HG03159 (cell line): ENCODE results near the gene KCTD14.
"Not testable (repeated sequence)": the region's sequence is repeated elsewhere in the genome, so short reads cannot be mapped to it uniquely, and the experiment has no call there.

Experiments used
- ATAC-seq: cut with Tn5 transposase; IDR thresholded peaks from one replicate; pipeline ENCODE4 v1.9.1; 2021; ENCODE audit warnings: mild to moderate bottlenecking, moderate library complexity; ENCODE audit not compliant: unreplicated experiment

Gene KCTD14, protein sequence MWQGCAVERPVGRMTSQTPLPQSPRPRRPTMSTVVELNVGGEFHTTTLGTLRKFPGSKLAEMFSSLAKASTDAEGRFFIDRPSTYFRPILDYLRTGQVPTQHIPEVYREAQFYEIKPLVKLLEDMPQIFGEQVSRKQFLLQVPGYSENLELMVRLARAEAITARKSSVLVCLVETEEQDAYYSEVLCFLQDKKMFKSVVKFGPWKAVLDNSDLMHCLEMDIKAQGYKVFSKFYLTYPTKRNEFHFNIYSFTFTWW

GRCh38 chr11:78022397-78023396 lies at the start of gene KCTD14:
KCTD14 (minus strand) TSS chr11:78023276; CDS start chr11:78023249, 27 bp downstream.
- no peak for ATAC-seq

DNA sequence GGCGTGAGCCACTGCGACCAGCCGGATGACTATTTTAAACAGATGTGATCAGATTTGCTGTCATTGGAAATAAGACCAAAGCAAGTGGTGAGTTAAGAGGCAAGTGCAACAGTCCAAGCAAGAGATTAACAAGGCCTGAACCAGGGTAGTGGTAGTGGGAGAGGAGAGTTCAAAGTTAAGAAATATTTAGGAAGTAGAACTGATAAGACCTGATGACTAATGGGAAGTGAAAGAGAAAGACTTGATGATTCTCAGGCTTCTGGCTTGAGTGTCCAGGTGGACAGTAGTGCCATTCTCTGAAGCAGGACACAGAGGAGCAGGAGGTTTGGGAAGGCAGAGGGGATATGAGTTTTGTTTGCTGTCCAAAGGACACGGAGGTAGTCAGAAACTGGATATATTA lies 49.4 kb upstream of the KCTD14 start:
- ATAC-seq = no peak

DNA sequence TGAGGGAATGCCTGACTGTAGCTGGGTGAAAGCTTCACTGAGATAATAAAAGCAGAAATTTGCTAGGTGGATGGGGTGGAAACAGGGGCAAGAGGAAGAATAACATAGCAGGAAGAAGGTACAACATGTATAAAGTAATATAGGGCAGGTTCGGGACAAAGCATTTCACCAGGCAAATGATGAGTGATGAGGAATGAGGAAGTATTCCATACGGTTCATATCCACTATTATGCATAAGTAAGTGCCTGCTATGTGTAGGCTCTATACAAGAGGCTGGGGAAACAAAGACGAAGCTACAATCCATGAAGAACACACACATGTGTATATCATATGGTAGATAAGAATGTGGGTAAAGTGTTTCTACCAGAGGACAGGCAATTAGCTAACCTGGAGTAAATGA lies 48.6 kb upstream of the KCTD14 start:
- ATAC-seq = no peak

- ATAC-seq = no peak
Measured at GRCh38 chr11:78070621-78071020, 47.5 kb upstream of the KCTD14 start.

DNA sequence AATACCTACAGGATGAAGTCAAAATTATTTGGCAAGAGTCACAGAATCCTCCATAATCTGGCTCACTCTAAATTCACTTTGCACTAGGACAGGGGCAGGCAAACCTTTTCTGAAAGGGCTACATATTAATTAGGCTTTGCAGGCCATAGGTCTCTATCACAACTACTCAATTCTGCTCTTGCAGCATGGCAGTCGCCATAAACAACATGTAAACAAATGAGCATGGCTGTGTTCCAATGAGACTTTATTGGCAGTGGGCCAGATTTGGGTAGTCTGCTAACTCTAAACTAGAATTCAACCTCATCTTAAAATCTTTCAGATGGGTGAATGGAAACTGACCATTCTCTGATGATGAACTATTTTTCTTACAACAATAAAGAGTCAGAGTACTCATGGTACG lies 46.4 kb upstream of the KCTD14 start:
- ATAC-seq = no peak

GRCh38 chr11:78067704-78068103 lies 44.6 kb upstream of the KCTD14 start:
- ATAC-seq = no peak

- ATAC-seq = no peak
Measured at GRCh38 chr11:78066471-78066870, 43.4 kb upstream of the KCTD14 start.

DNA sequence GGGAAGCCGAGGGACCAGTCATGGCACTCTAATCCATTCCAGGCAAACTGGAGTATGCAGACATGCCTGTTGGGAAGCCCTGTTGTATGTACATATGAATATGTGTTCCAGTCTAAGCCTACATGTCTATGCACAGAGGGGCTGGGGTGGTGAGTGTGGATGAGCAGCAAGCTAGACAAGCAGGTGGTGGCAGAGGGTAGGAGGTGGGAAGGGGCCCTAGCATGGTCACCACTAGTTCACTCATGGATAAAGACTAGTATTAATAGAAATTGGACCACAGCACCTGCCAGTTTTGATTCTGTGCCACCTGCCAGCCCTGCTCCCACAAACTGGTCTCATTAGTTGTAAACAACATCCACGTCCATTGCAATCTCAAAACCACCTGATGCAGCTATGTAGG lies 42.1 kb upstream of the KCTD14 start:
- no peak for ATAC-seq

GRCh38 chr11:78063440-78064181 lies 40.5 kb upstream of the KCTD14 start, which contains the start of gene THRSP:
THRSP (plus strand) TSS chr11:78063861; CDS start chr11:78063882, 21 bp downstream.
- no peak for ATAC-seq

GRCh38 chr11:78062671-78063070 lies 39.6 kb upstream of the KCTD14 start:
- ATAC-seq = no peak

DNA sequence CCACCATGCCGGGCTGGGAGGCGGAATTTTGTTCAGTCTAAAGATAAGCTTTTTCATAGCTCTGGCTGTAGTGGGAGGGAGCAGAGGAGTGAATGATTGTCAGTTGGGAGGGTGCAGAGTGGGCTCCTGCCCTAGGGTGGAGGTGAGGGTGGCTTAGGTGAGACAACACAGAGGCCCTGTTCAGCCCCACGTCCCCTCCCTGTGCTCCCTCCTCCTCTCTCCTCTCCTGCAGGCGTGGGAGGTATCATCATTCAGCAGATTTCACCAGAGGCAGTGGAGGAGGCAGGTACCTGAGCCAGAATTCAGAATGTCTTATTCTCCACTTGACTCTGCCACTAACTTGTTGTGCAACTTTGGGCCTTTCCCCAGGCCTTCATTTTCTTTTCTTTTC lies 38.8 kb upstream of the KCTD14 start:
- ATAC-seq = no peak

GRCh38 chr11:78061088-78061920 lies 38.2 kb upstream of the KCTD14 start:
- no peak for ATAC-seq

DNA sequence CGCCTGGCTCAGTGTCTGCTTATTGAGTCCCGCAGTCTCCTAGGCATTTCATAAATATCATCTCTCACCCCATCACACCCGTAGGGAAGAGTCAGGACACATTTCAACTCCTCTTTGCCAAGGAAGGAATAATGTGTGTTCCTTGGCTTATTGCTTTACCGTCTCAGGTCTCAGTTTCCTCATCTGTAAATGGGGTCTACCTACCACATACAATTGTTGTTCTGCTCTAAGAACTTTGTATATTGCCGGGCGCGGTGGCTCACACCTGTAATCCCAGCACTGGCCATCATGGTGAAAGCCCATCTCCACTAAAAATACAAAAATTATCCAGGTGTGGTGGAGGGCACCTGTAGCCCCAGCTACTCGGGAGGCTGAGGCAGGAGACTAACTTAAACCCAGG lies 37.5 kb upstream of the KCTD14 start:
- ATAC-seq = no peak

DNA sequence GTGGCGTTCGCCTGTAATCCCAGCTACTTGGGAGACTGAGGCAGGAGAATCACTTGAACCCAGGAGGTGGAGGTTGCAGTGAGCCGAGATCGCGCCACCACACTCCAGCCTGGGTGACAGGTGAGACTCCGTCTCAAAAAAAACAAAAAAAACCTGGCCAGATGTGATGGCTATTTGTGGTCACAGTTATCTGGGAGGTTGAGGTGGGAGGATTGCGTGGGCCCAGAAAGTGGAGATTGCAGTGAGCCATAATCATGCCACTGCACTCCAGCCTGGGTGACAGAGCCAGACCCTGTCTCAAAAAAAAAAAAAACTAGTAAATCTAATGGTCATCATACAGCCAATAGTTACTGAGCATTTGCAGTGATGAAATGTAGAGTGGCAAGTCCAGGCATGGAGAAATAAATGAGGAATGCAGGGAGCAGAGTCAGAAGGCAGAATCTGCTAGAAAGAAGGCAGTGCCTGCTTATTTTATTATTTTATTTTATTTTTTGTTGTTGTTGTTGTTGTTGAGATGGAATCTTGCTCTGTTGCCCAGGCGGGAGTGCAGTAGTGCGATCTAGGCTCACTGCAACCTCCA lies 36.8 kb upstream of the KCTD14 start:
- ATAC-seq = not testable (repeated sequence)

GRCh38 chr11:78057462-78058055 lies 34.5 kb upstream of the KCTD14 start:
- ATAC-seq = no peak

DNA sequence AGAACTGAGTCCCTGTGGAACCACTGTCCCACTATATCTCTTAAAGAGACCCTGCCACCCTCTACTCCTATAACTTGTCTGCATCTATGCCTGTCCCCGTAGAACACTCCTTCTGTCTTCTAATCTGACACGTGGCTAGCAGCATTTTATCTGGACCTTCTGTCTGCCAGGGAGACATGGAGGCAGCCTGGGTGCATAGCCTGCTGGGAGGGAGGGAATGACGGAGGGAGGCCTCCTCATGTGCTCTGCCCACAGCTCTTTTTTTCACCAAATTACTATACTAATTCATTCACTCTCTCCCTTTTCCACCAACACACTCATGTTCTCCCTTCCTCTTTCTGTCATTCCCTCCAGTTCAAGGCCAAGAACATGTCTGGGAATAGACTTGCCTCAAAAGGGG lies 33.0 kb upstream of the KCTD14 start:
- no peak for ATAC-seq

- ATAC-seq = no peak
Measured at GRCh38 chr11:78054971-78055370, 31.9 kb upstream of the KCTD14 start.

DNA sequence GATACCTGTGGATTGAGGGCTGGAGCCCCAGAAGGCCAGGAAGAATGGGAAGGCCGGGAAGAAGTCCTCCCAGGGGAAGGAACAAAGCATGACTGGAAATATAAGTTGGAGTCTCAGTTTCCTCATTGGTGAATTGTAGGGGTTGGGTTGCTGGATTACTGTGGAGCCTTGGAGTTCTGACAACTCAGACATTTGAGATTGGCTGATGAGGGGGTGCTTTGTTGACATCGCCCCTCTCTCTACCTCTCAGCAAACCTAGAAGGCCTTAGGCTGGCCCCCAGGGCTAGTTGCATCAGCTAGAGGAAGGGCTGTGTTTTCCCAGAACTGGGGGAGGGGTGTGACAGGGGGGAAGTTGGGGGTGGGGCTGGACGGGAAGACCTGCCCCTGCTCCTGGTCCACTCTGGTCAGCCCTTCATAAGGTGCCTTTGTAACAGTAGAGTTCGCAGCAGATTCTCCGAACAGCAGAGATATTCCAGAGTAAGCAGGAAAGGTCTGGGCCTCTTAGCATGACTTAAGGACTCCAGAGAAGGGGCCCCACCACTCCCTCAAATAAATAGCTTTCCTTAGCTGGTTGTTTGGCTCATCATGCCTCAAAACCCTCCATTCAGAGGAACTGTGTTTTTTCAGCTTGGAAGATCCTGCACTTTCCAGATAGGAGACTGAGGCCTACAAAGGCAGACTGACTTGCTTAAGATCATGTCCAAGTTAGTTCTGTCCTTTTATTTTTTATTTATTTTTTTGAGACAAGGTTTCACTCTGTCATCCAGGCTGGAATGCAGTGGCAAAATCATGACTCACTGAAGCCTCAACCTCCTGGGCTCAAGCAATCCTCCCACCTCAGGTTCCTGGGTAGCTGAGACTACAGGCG lies 28.1 kb upstream of the KCTD14 start:
- ATAC-seq = no peak

DNA sequence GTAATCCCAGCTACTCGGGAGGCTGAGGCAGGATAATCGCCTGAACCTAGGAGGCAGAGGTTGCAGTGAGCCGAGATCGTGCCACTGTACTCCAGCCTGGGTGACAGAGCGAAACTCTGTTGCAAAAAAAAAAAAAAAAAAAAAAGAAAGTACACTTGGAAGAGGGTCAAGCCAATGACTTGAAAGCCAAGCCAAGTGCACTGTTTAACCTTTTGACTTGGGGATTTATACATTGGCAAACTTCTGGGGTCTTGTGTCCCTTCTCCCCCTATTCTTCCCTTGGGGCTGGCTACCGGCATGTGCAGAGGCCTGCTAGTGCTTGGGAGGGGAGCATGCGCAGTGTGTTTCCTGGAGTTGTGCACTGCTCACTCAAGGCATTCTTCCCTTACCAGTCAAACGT lies 26.3 kb upstream of the KCTD14 start:
- ATAC-seq = no peak
